Stimulated activated CD8-positive, alpha-beta memory T cell treated with anti-CD3 and anti-CD28 coated beads, Interleukin-15, amount 100 ng/mL, for 24 hours (primary cell): ENCODE results near the gene LRRC71.
A peak's percentile ranks its signal among the peaks of the same experiment; 100 is the strongest.

Experiments
- DNase-seq: peaks from one replicate; pipeline ENCODE4 v3.0.0-alpha.2; 2020; ENCODE audit warnings: low read depth

The LRRC71 gene

GRCh38 chr1:156920233-156921052, at the start of gene LRRC71:
Gene LRRC71, plus strand, starts transcription at chr1:156920632. Its CDS starts 172 bp downstream, at chr1:156920804.
- DNase-seq: peak; percentile 60

- no peak for DNase-seq
These were observed 46.8 kb upstream of the LRRC71 start for GRCh38 chr1:156873659-156874058.

GRCh38 chr1:156874142-156874541, 46.3 kb upstream of the LRRC71 start:
- DNase-seq: no peak

- no peak for DNase-seq
These were observed 45.7 kb upstream of the LRRC71 start for GRCh38 chr1:156874572-156875340.

- DNase-seq: no peak
These were observed 45.2 kb upstream of the LRRC71 start for GRCh38 chr1:156875341-156875615.

GRCh38 chr1:156876281-156876680, 44.2 kb upstream of the LRRC71 start:
- no peak for DNase-seq

GRCh38 chr1:156877433-156878170, 42.8 kb upstream of the LRRC71 start:
- DNase-seq: no peak

GRCh38 chr1:156879876-156880275, 40.6 kb upstream of the LRRC71 start:
- no peak for DNase-seq

GRCh38 chr1:156880473-156880872, 40.0 kb upstream of the LRRC71 start:
- no peak for DNase-seq

- no peak for DNase-seq
These were observed 39.3 kb upstream of the LRRC71 start for GRCh38 chr1:156881101-156881500.

- DNase-seq: no peak
These were observed 38.8 kb upstream of the LRRC71 start for GRCh38 chr1:156881663-156882062.

GRCh38 chr1:156882543-156882942, 37.9 kb upstream of the LRRC71 start:
- no peak for DNase-seq

GRCh38 chr1:156883919-156884318, 36.5 kb upstream of the LRRC71 start:
- DNase-seq: no peak

- DNase-seq: no peak
These were observed 35.8 kb upstream of the LRRC71 start for GRCh38 chr1:156884560-156885184.

- DNase-seq: no peak
These were observed 35.1 kb upstream of the LRRC71 start for GRCh38 chr1:156885314-156885713.

- no peak for DNase-seq
These were observed 34.5 kb upstream of the LRRC71 start for GRCh38 chr1:156885880-156886355.

GRCh38 chr1:156886583-156887281, 33.7 kb upstream of the LRRC71 start:
- DNase-seq: no peak

GRCh38 chr1:156887317-156887716, 33.1 kb upstream of the LRRC71 start:
- no peak for DNase-seq

- DNase-seq: no peak
These were observed 32.7 kb upstream of the LRRC71 start for GRCh38 chr1:156887734-156888133.

- DNase-seq: peak; percentile 27
These were observed 30.4 kb upstream of the LRRC71 start for GRCh38 chr1:156889802-156890580.
